Renal pelvis (tissue), 4 donors: ENCODE measurements around the gene NTRK3. TPM values are rescaled to one million over a fixed set of nuclear protein-coding genes. Genes with fewer than 3 reads are reported as not detected.

Experiments
- DNase-seq: peaks from one replicate; pipeline ENCODE4 v3.0.0-alpha.2; 2013
- polyA plus RNA-seq, 3 donors: library from polyadenylated mRNA; unstranded; fragments of 120-200 nt; gene quantifications; one replicate each; pipeline ENCODE4 v1.2.1, GENCODE V29; 2013; ENCODE audit not compliant: insufficient read length in 3 of 3

NTRK3 gene
- polyA plus RNA-seq, 3 donors: 8.7 to 12.6 (median 9.1) TPM

DNA sequence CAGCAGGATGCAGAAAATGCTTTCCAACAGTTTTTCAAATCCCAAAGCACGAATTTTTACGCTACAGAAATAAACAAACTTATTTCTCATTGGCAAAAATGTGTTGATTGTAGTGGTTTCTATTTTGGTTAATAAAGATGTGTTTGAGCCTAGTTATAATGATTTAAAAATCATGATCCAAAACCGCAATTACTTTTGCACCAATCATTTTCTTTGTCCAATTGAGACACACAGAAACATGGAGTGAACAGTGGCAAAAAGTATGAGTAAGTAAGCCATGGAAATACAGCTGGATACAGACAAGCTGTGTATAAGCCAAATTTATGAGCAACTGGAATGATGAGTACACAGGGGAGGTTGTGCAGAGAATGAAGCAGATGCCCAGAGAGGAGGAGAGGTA, 427.9 kb downstream of the NTRK3 start:
- DNase-seq: no peak

DNA sequence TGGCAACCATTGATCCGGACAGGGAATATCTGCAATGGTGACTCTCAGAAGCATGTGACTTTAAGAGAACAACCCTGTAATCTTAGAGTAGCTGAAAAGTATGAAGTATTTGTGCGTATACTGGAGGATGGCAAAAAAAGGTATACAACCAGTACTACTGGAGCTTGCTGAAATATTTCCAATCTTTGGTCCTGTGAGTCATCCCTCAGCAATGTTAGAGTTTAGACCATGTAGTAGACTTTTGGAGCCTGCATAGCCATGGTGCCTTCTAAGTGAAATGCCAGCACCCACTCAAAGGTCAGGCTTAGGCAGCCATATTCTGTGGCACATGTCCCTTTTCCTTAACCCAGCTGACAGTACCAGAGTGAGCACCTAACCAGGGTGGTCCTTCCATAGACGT, 429.4 kb downstream of the NTRK3 start:
- no peak for DNase-seq

DNA sequence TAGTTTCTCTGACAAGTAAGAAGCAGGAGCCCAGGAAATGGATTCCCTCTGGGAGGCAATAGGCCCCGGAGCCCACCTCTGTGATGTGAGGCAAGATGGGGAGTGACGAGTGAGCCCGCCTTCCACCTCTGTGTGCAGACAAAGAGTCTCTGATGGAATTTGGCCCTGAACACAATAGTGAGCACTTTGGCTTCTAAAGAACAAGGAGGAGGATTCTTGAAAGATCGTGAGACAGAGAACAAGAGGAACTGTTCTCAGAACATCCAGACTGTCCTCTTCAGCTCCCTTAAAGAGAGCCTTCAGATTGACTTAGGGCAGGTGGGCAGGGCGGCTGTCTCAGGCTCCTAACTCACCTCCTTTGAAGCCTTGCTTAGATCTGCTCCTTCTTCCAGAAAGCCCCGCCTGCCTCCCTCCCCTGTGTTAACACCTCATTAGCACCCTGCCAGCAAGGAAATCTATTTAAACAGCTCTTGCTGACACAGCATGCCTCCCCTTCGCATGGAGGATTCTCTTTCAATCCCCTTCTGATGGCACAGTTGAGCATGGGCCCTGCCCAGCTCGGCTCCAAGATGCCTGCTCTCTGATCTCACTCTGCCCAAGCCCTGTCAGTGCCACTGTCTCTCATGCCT, 430.3 kb downstream of the NTRK3 start:
- DNase-seq: peak; percentile 16

DNA sequence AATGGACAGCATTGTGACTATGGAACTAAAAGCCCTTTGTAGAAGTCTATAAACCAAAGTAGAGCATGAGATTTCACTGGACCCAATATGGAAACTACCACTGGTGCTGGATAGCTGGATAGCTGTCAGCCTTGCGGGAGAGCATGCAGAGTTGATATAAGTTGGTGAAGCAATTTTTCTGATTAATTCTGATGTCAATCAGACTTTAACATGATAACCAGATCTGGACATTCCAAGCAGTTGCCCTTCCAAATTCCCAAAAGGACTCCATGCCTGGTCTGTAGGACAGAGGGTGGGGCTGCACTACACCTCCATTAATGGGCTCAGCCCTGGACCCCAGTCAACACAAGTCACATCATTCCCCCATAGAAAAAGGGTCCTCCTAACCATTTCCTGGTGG, 437.8 kb downstream of the NTRK3 start:
- no peak for DNase-seq

DNA sequence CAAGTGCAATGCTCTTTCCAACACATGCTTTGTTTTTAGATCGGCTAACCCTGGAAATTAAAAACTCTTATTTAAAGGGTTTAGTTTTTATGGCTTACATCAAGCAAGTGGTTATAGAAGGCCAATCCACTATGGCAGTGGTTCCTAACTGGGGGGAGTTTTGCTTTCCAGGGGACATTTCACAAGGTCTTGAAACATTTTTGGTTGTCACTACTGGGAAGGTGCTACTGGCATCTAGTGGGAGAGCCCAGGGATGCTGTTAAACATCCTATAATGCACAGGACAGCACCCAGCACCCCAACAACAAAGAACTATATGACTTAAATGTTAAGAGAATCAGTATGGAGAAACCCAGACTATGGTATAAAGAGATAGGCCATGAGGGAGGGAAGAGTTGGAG, 439.0 kb downstream of the NTRK3 start:
- no peak for DNase-seq

DNA sequence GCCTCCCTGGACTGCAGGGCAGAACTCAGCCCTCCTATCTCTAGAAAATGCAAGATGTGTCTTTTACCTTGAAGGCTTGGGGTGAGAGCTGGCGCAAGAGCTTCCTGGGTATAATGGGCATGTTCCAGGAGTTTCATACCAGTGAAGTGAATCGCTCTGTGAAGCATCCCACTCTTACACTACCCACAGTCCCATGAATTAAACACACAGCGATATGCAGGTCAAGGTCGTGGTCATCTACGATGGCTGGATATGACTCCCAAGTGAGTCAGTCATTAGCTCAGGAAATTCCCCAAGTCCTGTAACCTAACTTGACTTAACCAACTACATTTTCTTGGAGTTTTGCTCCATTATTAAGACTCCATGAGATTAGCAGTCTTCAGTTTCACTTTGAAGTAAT, 439.7 kb downstream of the NTRK3 start:
- DNase-seq: no peak

DNA sequence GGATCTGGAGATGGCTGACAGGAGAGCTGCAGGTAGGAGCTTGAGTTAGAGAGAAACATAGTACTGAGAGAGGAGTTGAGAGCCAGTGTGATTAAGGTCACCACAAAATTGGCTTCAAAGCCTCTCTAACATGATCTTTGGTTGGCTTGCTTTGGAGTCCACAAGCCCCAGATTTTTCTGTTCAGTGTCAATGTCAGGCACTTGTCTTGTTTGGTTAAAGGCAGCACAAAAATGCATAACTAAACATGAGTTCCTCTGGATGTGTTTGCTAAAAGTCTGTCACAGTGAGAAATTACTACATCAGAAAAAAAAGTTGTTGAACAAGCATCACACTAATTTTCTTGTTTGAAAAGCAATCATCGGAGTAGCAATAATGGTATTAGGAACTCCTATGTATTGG, 440.5 kb downstream of the NTRK3 start:
- no peak for DNase-seq

Other genes with a start within 250 kb of the NTRK3 start
- gene MRPL46, start 210.6 kb upstream of the NTRK3 start, polyA plus RNA-seq: 10 to 100 TPM; 27.7 to 35.2 (median 33.9) TPM
- 10 to 100 TPM; 52.1 to 54.0 (median 52.2) TPM for gene MRPS11, start 211.0 kb upstream of the NTRK3 start, polyA plus RNA-seq